Fibroblast of lung (primary cell): Measurements from ENCODE around the gene RSKR. TPM values are rescaled to one million over a fixed set of nuclear protein-coding genes. Genes with fewer than 3 reads are reported as not detected.

ENCODE experiments used
- DNase-seq, 2 donors: peaks; one replicate each; pipeline versions ENCODE4 v3.0.0 to v3.0.0-alpha.2; 2010; ENCODE audit warnings: low read depth in 2 of 2
- H2AFZ ChIP-seq: 2 replicates; pipeline ENCODE4 v1.5.1; 2012; ENCODE audit warnings: low read length, control low read depth, inconsistent platforms
- H3K27ac ChIP-seq: 2 replicates; pipeline ENCODE4 v1.5.1; 2011; ENCODE audit warnings: low read length, control low read depth; ENCODE audit not compliant: insufficient read depth
- H3K27me3 ChIP-seq: 2 replicates; pipeline ENCODE4 v1.5.1; 2011; ENCODE audit warnings: mild to moderate bottlenecking, low read length; ENCODE audit not compliant: control insufficient read depth, insufficient read depth
- H3K36me3 ChIP-seq: 2 replicates; pipeline ENCODE4 v1.5.1; 2011; ENCODE audit warnings: low read length; ENCODE audit not compliant: control insufficient read depth, insufficient read depth
- H3K4me1 ChIP-seq: 2 replicates; pipeline ENCODE4 v1.5.1; 2011; ENCODE audit warnings: low read length; ENCODE audit not compliant: control insufficient read depth, insufficient read depth; ENCODE audit errors: extremely low read depth
- H3K4me2 ChIP-seq: 2 replicates; pipeline ENCODE4 v1.5.1; 2011; ENCODE audit warnings: low read length, control low read depth; ENCODE audit not compliant: insufficient read depth; ENCODE audit errors: extremely low read depth
- H3K4me3 ChIP-seq, 4 experiments: fragments of 200-600 bp in 1 of 4; sonication (generic) in 1 of 4; replicated peaks in 1 of 4; 2 replicates each; pipeline ENCODE4 v1.5.1; 2011 to 2016; ENCODE audit warnings: low read length in 4 of 4, low read depth in 3 of 4, mild to moderate bottlenecking in 3 of 4, control low read depth in 2 of 4, inconsistent platforms in 1 of 4, mixed read lengths in 1 of 4; ENCODE audit not compliant: insufficient read depth in 1 of 4; ENCODE audit errors: control extremely low read depth in 1 of 4
- H3K79me2 ChIP-seq: 2 replicates; pipeline ENCODE4 v1.5.1; 2012; ENCODE audit warnings: mild to moderate bottlenecking, low read length, inconsistent platforms; ENCODE audit not compliant: control insufficient read depth, insufficient read depth
- H3K9ac ChIP-seq: 2 replicates; pipeline ENCODE4 v1.5.1; 2011; ENCODE audit warnings: mild to moderate bottlenecking, low read length, control low read depth; ENCODE audit not compliant: insufficient read depth
- H3K9me3 ChIP-seq: 2 replicates; pipeline ENCODE4 v1.5.1; 2012; ENCODE audit warnings: low read depth, low read length; ENCODE audit not compliant: control insufficient read depth, insufficient read depth
- H4K20me1 ChIP-seq: 2 replicates; pipeline ENCODE4 v1.5.1; 2011; ENCODE audit warnings: low read length; ENCODE audit not compliant: control insufficient read depth, insufficient read depth; ENCODE audit errors: extremely low read depth
- EZH2 ChIP-seq: IDR thresholded peaks from 2 replicates; pipeline ENCODE4 v1.5.1; 2012; ENCODE audit warnings: low read length, control low read depth, mild to moderate bottlenecking; ENCODE audit errors: missing control alignments
- polyA plus RNA-seq, 2 donors: library from polyadenylated mRNA; depleted of rRNA in 1 of 2; stranded (reverse) in 1 of 2; unstranded in 1 of 2; fragments of >200 nt; gene quantifications; 2 replicates each; pipeline ENCODE4 v1.2.1, GENCODE V29; 2011 to 2012; ENCODE audit warnings: missing spikeins in 1 of 2
- total RNA-seq: library from RNA; depleted of rRNA; stranded (reverse); fragments of >200 nt; gene quantifications from 2 replicates; pipeline ENCODE4 v1.2.1, GENCODE V29; 2014
- TF ChIP-seq, protein P1 (sequence below), 2 donors: IDR thresholded peaks in 1 of 2; conservative IDR thresholded peaks in 1 of 2; 1 replicate in 1 of 2; 2 replicates in 1 of 2; pipeline ENCODE4 v1.5.1; 2011 to 2012; ENCODE audit warnings: low read length in 2 of 2, control low read depth in 1 of 2, inconsistent platforms in 1 of 2, low read depth in 1 of 2, mild to moderate bottlenecking in 1 of 2

The RSKR gene
- total and polyA plus RNA-seq, 2 donors (not counting 1 experiment from before 2014, with no cell fraction given): 1.8 to 3.8 TPM

DNA sequence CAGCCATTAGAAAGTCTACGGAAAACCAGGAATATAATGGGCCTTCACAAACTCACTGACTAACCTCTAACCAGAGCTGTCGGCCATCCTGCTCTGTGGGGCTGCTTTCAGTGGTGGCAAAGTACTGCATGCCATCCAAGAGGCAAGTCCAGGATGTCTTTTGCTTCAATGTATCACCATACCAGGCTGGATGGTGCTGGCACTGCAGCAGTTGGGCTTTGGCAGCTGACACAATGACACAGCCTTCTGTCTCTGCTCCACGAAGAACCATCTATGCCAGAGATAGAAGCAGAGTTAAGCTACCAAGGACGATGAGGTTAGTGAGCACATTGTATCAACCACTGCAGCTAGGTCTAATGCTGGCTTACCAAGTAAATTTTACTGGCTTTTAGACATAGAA, 9.7 kb upstream of the RSKR start:
- Histone ChIP-seq H2AFZ (no peak overlapping the region), H3K4me2 (no peak overlapping the region), H3K79me2 (no peaks in the 10 kb centered on the region), H3K9me3 (no peaks in the 10 kb centered on the region), H3K9ac (no peak overlapping the region), H3K4me1 (no peaks in the 10 kb centered on the region), H3K27ac (no peak overlapping the region), H3K4me3 (no peak overlapping the region), H4K20me1 (no peaks in the 10 kb centered on the region), H3K27me3 (no peaks in the 10 kb centered on the region), H3K36me3 (peaks cover 10% of the 10 kb centered on the region)
- no peak for TF ChIP-seq EZH2
- TF ChIP-seq, protein P1, sequence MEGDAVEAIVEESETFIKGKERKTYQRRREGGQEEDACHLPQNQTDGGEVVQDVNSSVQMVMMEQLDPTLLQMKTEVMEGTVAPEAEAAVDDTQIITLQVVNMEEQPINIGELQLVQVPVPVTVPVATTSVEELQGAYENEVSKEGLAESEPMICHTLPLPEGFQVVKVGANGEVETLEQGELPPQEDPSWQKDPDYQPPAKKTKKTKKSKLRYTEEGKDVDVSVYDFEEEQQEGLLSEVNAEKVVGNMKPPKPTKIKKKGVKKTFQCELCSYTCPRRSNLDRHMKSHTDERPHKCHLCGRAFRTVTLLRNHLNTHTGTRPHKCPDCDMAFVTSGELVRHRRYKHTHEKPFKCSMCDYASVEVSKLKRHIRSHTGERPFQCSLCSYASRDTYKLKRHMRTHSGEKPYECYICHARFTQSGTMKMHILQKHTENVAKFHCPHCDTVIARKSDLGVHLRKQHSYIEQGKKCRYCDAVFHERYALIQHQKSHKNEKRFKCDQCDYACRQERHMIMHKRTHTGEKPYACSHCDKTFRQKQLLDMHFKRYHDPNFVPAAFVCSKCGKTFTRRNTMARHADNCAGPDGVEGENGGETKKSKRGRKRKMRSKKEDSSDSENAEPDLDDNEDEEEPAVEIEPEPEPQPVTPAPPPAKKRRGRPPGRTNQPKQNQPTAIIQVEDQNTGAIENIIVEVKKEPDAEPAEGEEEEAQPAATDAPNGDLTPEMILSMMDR (conservative IDR thresholded peaks at IDR 0.05 in 1 of 2, IDR thresholded peaks at IDR 0.05 in 1 of 2; ENCODE audit: low read depth in 1 of 2, low read length in 2 of 2): no peak
- DNase-seq: no peak

DNA sequence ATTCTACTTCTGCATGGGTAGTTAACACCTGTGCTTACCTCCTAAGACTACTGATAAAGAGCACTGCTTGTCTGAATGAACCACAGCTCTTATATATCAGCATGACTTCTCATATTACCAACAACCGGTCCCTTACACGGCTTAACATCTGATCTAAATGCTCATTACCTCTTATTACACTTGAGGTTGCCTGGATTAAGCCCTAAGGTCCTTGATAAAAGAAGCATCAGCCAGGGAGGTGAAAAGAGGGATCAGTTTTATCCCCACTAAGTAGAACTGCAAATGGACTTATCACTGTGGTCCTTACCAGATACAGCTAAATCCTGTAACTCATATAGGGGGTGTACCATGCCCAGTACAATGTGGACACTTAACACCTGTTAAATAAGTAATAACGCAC, 8.2 kb upstream of the RSKR start:
- H3K9ac ChIP-seq: no peak overlapping the region
- no peaks in the 10 kb centered on the region for H3K9me3 ChIP-seq
- no peak overlapping the region for H3K27ac ChIP-seq
- no peak overlapping the region for H2AFZ ChIP-seq
- no peaks in the 10 kb centered on the region for H3K79me2 ChIP-seq
- no peaks in the 10 kb centered on the region for H4K20me1 ChIP-seq
- H3K27me3 ChIP-seq: no peaks in the 10 kb centered on the region
- no peaks in the 10 kb centered on the region for H3K4me1 ChIP-seq
- no peak overlapping the region for H3K4me2 ChIP-seq
- no peak for TF ChIP-seq EZH2
- TF ChIP-seq, protein P1 (conservative IDR thresholded peaks at IDR 0.05 in 1 of 2, IDR thresholded peaks at IDR 0.05 in 1 of 2; ENCODE audit: low read depth in 1 of 2, low read length in 2 of 2): no peak
- no peak for DNase-seq
- H3K36me3 ChIP-seq: peaks cover 10% of the 10 kb centered on the region
- no peak overlapping the region for H3K4me3 ChIP-seq

DNA sequence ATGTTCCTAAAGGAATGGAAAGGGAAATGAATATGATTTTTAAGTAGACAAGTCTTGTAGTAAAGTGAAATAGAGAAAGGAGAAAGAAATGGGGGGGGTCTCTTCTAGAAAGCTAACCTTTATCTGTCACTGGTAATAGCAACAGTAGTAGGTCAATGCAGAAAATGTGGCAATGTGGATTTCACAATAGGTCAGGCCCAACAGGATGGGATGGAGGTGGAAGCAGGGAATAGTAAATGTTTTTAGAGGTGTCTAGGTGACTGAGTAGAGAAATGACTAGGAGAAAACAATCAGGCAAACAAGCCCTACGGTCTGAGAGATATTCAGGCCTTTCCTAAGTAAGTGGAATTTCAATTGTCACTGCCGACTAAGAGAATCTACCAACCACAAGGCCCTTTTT, 6.0 kb upstream of the RSKR start:
- no peak overlapping the region for H2AFZ ChIP-seq
- no peak overlapping the region for H3K4me3 ChIP-seq
- TF ChIP-seq, protein P1 (conservative IDR thresholded peaks at IDR 0.05 in 1 of 2, IDR thresholded peaks at IDR 0.05 in 1 of 2; ENCODE audit: low read depth in 1 of 2, low read length in 2 of 2): no peak
- no peak for TF ChIP-seq EZH2
- no peaks in the 10 kb centered on the region for H3K27me3 ChIP-seq
- H3K9ac ChIP-seq: no peak overlapping the region
- no peak overlapping the region for H3K27ac ChIP-seq
- no peak for DNase-seq
- no peaks in the 10 kb centered on the region for H3K79me2 ChIP-seq
- H3K4me1 ChIP-seq: no peaks in the 10 kb centered on the region
- H3K36me3 ChIP-seq: peaks cover 17% of the 10 kb centered on the region
- no peaks in the 10 kb centered on the region for H4K20me1 ChIP-seq
- H3K9me3 ChIP-seq: no peaks in the 10 kb centered on the region
- H3K4me2 ChIP-seq: no peak overlapping the region
